Sciatic nerve (tissue), 2 donors: ENCODE data around the gene DSCAML1. TPM values are rescaled to one million over a fixed set of nuclear protein-coding genes. Genes with fewer than 3 reads are reported as not detected.
A peak's percentile ranks its signal among the peaks of the same experiment; 100 is the strongest.

Experiments used
- ATAC-seq: fragments of 200-7000 bp; cut with Tn5 transposase; one replicate; pipeline ENCODE4 v1.9.1; 2020; ENCODE audit warnings: mild to moderate bottlenecking, moderate library complexity
- DNase-seq: peaks from one replicate; pipeline ENCODE4 v3.0.0-alpha.2; 2020; ENCODE audit warnings: low spot score
- intact Hi-C: fragments of 100-400 bp; cut with DNase I; formaldehyde crosslinking; loops from one replicate; pipeline ENCODE4 v1.14.2; 2022
- total RNA-seq: library from RNA; stranded (reverse); fragmentation: NEBNext Ultra II Directional; extraction: Animal tissue kit (Norgen Biotek cat#: 25700); gene quantifications from one replicate; pipeline ENCODE4 v1.2.1, GENCODE V29; 2021
- donor health status: DM: no; HTN: no; CAD: no.
- donor health status: DM: no; HTN: no; CAD: no.

DSCAML1 gene
- total RNA-seq, 1 donor from 2014 or later, result 4.2 TPM

DNA sequence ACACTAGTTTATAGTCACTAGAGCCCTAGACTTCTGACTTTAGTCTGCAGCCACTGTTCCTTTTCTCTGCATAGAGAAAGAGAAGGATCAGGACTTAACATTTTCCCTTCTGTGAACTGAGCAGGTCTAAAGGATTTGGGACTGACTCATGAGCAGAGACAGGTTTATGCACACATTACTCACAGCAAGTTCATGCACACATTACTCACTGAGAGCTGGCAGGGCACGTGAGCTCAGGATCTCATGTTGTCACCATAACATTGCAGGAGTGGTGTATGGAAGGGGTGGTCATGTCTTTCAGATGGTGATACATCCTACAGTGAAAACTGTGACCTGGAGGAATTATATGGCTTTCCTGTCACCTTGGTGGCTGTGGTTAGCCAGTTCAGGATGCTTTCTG is 413.0 kb downstream of the DSCAML1 start:
- peak; percentile 2 for DNase-seq
- no peak for ATAC-seq
- intact Hi-C loops, result no loop called here

DNA sequence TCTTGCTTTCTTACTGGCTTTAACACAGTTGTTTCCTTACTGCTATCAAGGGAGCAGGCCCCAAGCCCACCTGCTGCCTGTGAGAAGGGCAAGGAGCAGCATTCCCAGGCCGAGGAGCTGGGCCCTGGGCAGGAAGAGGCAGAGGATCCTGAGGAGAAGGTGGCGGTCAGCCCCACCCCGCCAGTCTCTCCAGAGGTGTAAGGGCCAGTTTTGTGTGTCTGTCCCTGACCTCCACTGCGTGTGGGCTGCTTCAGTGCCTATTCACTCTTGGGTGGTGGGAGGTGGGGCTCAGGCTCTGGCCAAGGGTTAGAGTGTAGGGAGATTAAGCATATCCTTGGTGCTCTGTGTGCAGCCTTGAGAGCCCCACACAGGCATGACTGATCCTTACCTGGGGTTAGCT is 414.3 kb downstream of the DSCAML1 start:
- intact Hi-C loops, result no loop called here
- ATAC-seq (no peak), DNase-seq (peak; percentile 36)

DNA sequence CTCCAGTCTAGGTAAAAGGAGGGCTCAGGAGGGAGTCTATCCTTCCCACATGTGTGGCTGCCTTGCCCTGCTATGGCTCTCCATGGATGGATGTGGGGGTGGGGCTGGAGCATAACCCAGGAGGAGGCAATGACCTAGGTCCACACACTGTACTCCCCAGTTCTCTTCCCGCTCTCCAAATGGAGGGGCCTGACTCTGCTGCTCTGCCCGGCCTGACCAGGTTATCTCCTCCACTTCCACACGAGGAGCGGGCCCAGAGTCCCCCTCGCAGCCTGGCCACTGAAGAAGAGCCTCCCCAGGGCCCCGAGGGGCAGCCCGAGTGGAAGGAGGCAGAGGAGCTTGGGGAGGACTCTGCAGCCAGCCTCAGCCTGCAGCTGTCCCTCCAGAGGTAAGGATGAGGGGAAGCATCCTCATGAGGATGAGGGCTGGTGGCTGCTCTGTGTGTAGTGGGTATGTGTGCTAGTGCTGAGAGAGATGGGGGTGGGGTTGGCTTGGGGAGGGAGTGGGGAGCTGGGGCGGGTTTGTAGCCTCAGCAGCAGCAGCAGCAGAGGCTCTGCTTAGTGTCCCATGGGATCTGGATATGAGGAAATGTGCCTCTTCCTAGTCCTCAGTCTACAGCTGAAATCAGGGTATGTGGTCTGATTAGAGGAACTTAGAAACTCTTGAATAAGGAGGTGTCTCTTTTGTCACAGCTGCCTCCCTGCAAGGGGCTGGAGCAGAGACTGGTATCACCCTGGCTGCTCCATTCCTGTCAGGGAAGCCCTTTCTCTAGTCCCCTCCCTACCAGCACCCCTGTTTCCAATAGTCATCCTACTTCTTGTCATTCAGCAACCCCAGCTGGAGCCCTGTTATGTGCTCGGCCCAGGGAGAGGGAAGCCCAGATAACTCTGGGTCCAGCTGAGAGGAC is 415.3 kb downstream of the DSCAML1 start:
- peak; percentile 41 for DNase-seq
- intact Hi-C loops, result no loop called here
- no peak for ATAC-seq

DNA sequence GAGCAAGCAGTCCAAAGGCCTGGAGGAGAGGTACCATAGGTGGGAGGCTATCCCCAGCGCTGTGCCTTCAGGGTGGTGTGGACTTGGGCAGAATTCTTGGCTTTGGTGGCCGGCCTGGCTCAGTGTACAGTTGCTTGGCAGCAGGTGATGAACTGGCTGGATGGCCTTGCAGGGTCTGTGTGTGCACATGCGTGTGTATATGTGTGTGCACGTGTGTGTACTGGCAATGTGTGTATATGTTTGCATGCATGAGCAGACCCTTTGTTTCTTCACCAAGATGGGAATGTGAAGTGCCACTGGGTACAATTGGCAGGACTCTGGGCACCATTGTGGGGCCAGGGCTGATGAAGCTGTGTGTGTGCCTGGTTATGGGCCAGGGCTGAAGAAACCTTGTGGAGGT is 416.3 kb downstream of the DSCAML1 start:
- peak; percentile 19 for DNase-seq
- intact Hi-C loops, result no loop called here
- ATAC-seq, result no peak

DNA sequence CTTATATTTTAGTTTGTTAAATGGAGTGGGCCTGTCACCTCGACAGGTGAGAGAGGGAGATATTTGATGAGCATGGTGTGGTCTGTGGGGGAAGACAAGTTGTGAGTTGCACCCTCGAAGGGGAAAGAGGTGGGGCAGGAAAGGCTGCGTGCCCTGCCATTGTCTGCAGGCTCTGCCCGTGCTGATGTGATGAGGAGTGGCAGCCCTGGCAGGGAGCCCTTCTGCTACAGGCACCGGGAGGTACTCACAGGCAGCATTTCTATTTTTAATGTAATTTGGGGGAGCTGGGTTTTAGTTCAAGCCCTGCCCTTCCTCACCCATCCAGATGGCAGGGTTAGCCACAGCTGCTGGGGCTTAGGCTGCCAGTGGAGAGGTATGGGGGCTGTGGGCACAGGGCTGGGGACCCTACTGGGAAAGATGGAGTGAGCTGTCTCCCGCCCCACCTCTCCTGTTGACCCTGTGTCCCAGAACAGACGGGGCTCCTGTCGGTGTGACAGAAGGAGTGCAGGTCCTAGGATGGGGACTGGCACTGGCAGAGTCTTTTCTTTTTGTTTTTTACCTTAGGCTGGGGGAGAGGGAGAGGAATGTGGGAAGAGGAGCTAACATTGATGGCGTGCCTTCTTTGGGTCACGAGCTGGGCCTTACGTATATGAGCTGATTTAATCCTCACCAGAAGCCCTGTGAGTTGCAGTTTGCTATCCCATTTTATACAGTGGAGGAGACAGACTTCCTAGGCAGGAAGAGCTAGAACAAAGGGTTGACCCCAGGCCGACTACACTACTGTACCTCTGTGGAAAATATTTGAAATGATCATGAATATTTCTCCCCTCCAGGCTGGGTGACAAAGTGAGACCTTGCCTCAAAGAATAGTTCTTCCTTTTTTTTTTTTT is 417.8 kb downstream of the DSCAML1 start:
- ATAC-seq, result no peak
- intact Hi-C loops, result no loop called here
- peak; percentile 36 for DNase-seq

Other genes with a start within 250 kb of the DSCAML1 start
- 6.6 TPM for gene FXYD2, start 27.5 kb upstream of the DSCAML1 start, total RNA-seq
- gene FXYD6, start 79.4 kb upstream of the DSCAML1 start, total RNA-seq, result 141 TPM
- gene TMPRSS13, start 132.2 kb upstream of the DSCAML1 start, total RNA-seq, result 0.58 TPM
- gene IL10RA, start 189.2 kb upstream of the DSCAML1 start, total RNA-seq, result 29.5 TPM